ENCODE measurements around the gene MEP1B. TPM values are rescaled to one million over a fixed set of nuclear protein-coding genes. Genes with fewer than 3 reads are reported as not detected.

Gene MEP1B
- total RNA-seq: not detected

DNA sequence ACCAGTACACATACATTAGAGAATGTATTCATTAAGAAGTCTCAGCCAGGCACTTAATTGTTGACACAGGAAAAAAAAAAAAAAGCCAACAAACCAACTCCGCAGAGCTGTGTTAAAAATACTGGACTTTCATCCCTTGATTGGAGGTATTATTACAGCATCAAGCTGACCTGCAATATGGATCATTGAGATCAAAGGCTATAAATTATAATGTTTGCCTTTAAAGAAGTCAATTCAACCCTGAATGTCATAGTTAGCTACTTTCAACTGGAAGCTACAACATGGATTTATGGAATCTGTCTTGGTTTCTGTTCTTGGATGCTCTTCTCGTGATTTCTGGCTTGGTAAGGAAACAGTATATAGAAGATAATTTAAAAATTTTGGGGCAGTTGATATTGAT, at the start of gene MEP1B:
TSS of gene MEP1B (plus strand) at position 250 of the 400 bp plus-strand sequence. CDS start at position 282, 32 bp downstream.

Small RNA genes within 50 kb of the gene (small RNA-seq; reads per million reads assigned to genes)
- gene RF00019 (0 reads per million in 2 donors), gene RNA5SP453 (0.06 to 0.30 reads per million in 2 donors)

Other genes with a start within 250 kb of the MEP1B start
- 10 to 100 TPM; 43.4 to 44.0 TPM for gene TRAPPC8, start 246.9 kb upstream of the MEP1B start, total RNA-seq
- 1 to 10 TPM; 1.4 to 9.3 TPM for gene RNF125, start 171.2 kb upstream of the MEP1B start, total RNA-seq
- gene RNF138, start 98.2 kb upstream of the MEP1B start, total RNA-seq: 10 to 100 TPM; 24.8 to 56.6 TPM